ENCODE results near the gene TUBB1. TPM values are rescaled to one million over a fixed set of nuclear protein-coding genes. Genes with fewer than 3 reads are reported as not detected.
A peak's percentile ranks its signal among the peaks of the same experiment; 100 is the strongest.

The TUBB1 gene
- total and polyA plus RNA-seq, 12 donors = 0.07 to 1.3 (median 0.13) TPM; not detected in 5

- intact Hi-C loops (cut with DNase I) = loop anchor here in 1 of 2 donors (10.0 kb wide), 1 partner anchor 123 kb away; no protein-coding TSS in a partner anchor
- Histone ChIP-seq H3K27me3 (no peaks in the 10 kb centered on the region), H3K4me3 (no peak overlapping the region), H3K27ac (peak overlapping the region in 1 of 5 donors; percentile 48), H3K36me3 (replicated peaks in 1 of 2) (peaks cover 0 to 43% of the 10 kb centered on the region in 2 donors), H3K4me1 (replicated peaks in 1 of 2) (peaks cover 22 to 56% of the 10 kb centered on the region in 2 donors), H3K9me3 (replicated peaks in 1 of 3) (no peaks in the 10 kb centered on the region)
- WGBS, 4 donors = 42 to 57% (median 54%) methylated on average over 8 of the region's 8 CpGs
- peak in 1 of 7 donors; percentile 53 for DNase-seq
- TF ChIP-seq POLR2A (IDR thresholded peaks at IDR 0.05) (no peak), CTCF (IDR thresholded peaks at IDR 0.05) (no peak)
These were observed 8.6 kb downstream of the TUBB1 start for GRCh38 chr20:59027741-59028320.

GRCh38 chr20:59028812-59029211 is 9.6 kb downstream of the TUBB1 start:
- 36 to 52% (median 47%) methylated on average over 2 of the region's 2 CpGs for WGBS, 4 donors
- Histone ChIP-seq H3K36me3 (replicated peaks in 1 of 2) (peaks cover 0 to 39% of the 10 kb centered on the region in 2 donors), H3K27ac (peak overlapping the region in 1 of 5 donors; percentile 27), H3K9me3 (replicated peaks in 1 of 3) (no peaks in the 10 kb centered on the region), H3K27me3 (no peaks in the 10 kb centered on the region), H3K4me1 (replicated peaks in 1 of 2) (peaks cover 22 to 57% of the 10 kb centered on the region in 2 donors), H3K4me3 (no peak overlapping the region)
- intact Hi-C loops (cut with DNase I) = loop anchor here in 1 of 2 donors (10.0 kb wide), 1 partner anchor 124 kb away; no protein-coding TSS in a partner anchor
- TF ChIP-seq POLR2A (IDR thresholded peaks at IDR 0.05) (no peak), CTCF (IDR thresholded peaks at IDR 0.05) (no peak)
- DNase-seq = no peak

- Histone ChIP-seq H3K27ac (peak overlapping the region in 1 of 5 donors; percentile 87), H3K36me3 (replicated peaks in 1 of 2) (peaks cover 0 to 48% of the 10 kb centered on the region in 2 donors), H3K4me1 (replicated peaks in 1 of 2) (peaks cover 22 to 47% of the 10 kb centered on the region in 2 donors), H3K27me3 (no peaks in the 10 kb centered on the region), H3K4me3 (peak overlapping the region in 3 of 4 donors; percentile 19 to 83 (median 60)), H3K9me3 (replicated peaks in 1 of 3) (no peaks in the 10 kb centered on the region)
- WGBS, 4 donors = 65 to 76% (median 72%) methylated on average over 7 of the region's 7 CpGs
- DNase-seq = no peak
- intact Hi-C loops (cut with DNase I) = loop anchor here in 1 of 2 donors (10.0 kb wide), 1 partner anchor 46 kb away; the partner anchor contains the start of gene NELFCD
- no peak for TF ChIP-seq POLR2A (IDR thresholded peaks at IDR 0.05)
- TF ChIP-seq CTCF (IDR thresholded peaks at IDR 0.05) = no peak
These were observed 11.8 kb downstream of the TUBB1 start for GRCh38 chr20:59030911-59031563.

- 16 to 30% (median 20%) methylated on average over 8 to 13 of the region's 13 CpGs for WGBS, 4 donors
- no peaks in the 10 kb centered on the region for H3K27me3 ChIP-seq
- peak in 1 of 7 donors; percentile 50 for DNase-seq
- intact Hi-C loops (cut with DNase I) = loop anchor here in 1 of 2 donors (10.0 kb wide), 1 partner anchor 47 kb away; the partner anchor contains the start of gene NELFCD
- H3K9me3 ChIP-seq (replicated peaks in 1 of 3) = no peaks in the 10 kb centered on the region
- no peak for TF ChIP-seq POLR2A (IDR thresholded peaks at IDR 0.05)
- TF ChIP-seq CTCF (IDR thresholded peaks at IDR 0.05) = no peak
- peaks cover 0 to 53% of the 10 kb centered on the region in 2 donors for H3K36me3 ChIP-seq (replicated peaks in 1 of 2)
- H3K27ac ChIP-seq = peak overlapping the region; percentile 43 to 96 (median 85)
- peak overlapping the region in 3 of 4 donors; percentile 19 to 83 (median 60) for H3K4me3 ChIP-seq
- H3K4me1 ChIP-seq (replicated peaks in 1 of 2) = peaks cover 22 to 47% of the 10 kb centered on the region in 2 donors
These were observed 12.4 kb downstream of the TUBB1 start for GRCh38 chr20:59031564-59032022.
